Stimulated activated effector memory CD8-positive, alpha-beta T cell treated with anti-CD3 and anti-CD28 coated beads, Interleukin-12 subunit alpha, Interleukin-12 subunit beta, amount 100 ng/mL, for 72 hours (primary cell): ENCODE data around the gene NRP1.

Experiments
- ATAC-seq: fragments of 150-1000 bp; cut with Tn5 transposase; 2 replicates; pipeline ENCODE4 v1.10.0; 2021
- DNase-seq, 2 donors: peaks; one replicate each; pipeline ENCODE4 v3.0.0; 2021 to 2022; ENCODE audit warnings: low spot score in 2 of 2
- H3K27ac Mint-ChIP-seq: one replicate; pipeline ENCODE4 v1.8.0; 2022; ENCODE audit warnings: mild to moderate bottlenecking, mixed read lengths
- H3K36me3 Mint-ChIP-seq: one replicate; pipeline ENCODE4 v1.8.0; 2022; ENCODE audit warnings: mild to moderate bottlenecking, mixed read lengths
- H3K4me1 Mint-ChIP-seq: one replicate; pipeline ENCODE4 v1.8.0; 2022; ENCODE audit warnings: mixed read lengths
- H3K4me3 Mint-ChIP-seq: one replicate; pipeline ENCODE4 v1.8.0; 2022; ENCODE audit warnings: mild to moderate bottlenecking, mixed read lengths
- H3K9me3 Mint-ChIP-seq: one replicate; pipeline ENCODE4 v1.8.0; 2022; ENCODE audit warnings: mixed read lengths

Gene NRP1

DNA sequence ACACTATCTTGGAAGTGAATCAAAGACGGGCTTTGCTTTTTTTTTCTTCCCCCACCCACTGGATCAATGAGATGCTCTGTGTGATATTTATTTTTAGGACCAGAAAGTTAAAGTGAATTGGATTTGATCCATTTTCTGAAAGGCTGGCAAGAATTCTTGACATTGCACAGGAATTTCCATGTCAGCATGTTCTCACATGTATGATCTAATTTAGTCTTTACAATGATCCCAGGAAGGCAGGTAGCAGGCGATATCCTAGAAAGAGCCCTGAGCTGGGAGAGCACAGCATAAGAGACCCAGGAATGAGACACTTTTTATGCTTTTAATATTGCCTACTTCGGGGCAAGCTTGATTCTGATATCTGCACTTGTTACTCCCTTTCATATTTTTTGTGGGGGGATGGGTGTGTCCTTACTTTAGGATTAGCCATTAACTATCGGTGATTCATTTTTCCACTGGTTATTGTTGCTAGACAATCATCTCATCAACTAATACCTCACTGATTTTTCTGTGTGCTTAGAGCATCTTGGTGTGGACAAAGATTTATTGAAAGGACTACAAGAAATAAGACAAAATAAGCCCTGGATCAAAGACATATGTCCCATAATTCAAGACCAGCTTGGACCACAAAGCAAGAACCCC, 58.1 kb downstream of the NRP1 start:
- H3K4me1 Mint-ChIP-seq: no peaks in the 10 kb centered on the region
- H3K27ac Mint-ChIP-seq: no peak overlapping the region
- H3K4me3 Mint-ChIP-seq: no peak overlapping the region
- DNase-seq (no peak), ATAC-seq (no peak)
- no peaks in the 10 kb centered on the region for H3K9me3 Mint-ChIP-seq
- H3K36me3 Mint-ChIP-seq: no peaks in the 10 kb centered on the region

DNA sequence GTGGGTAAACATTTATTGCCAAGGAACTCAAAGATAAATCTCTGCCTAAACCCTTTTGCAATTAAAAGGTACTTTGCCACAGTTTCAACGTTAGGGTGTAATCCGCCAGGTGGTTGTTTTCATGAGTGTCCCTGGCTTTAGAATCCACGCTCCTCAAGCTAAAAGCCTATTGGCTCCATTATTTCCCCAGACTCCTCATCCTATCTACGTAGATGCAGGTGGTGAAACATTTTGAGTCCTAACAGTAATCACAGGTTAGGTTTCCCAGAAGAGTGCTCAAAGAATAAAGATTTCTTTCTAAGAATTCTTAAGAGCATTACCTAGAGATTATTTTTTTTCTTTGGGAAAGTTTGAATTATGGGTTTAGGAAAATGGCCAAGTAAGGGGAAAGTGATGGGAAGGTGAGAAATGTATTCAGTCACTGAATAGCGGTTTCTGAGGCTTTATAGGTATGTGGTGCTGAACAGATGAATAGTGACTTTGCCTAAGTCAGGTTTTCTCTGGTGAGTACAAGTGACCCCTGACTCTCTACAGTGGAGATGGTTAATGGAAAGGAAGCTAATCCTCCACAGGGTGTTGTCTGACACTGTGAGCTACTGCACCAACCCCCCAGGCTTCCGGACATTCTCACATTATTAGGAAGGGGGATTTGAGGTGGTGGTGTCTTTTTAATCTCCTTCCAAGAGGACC, 60.2 kb downstream of the NRP1 start:
- DNase-seq (no peak), ATAC-seq (no peak)
- Mint-ChIP-seq H3K36me3 (no peaks in the 10 kb centered on the region), H3K4me1 (no peaks in the 10 kb centered on the region), H3K4me3 (no peak overlapping the region), H3K9me3 (no peaks in the 10 kb centered on the region), H3K27ac (no peak overlapping the region)

DNA sequence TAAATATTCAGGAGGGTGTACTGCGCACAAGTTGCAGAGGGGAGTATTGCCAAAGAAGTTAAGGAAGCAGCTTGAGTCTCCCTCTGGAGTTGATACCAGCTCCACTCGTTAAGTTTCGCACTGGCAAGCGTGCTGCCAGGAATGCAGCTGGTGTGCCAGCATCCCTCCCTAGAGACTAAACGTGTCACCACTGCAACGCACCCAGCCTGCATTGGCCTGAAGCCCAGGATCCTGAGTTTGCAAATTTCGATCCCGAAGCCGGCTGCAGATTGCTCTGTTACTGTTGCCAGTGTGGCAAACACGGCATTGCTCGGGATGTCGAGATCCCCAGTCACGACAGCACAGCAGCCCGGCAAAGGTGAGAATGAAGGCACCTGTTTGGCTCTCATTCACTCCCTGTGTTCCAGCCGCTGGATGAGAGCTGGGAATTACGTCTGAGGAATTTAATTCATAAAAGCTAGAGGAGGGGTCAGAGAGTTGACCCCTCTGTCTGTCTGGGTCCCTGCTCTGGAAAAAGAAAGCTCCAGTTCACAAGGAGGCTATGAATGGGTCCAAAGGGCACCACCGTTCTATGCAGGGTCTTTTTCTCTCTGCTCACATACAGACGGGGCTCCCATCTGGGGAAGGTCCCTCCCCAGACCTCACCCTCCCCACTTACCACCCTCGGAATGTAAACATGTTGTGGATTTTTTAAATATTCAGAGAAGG, 61.0 kb downstream of the NRP1 start:
- no peak overlapping the region for H3K4me3 Mint-ChIP-seq
- H3K27ac Mint-ChIP-seq: no peak overlapping the region
- ATAC-seq (no peak), DNase-seq (no peak)
- H3K4me1 Mint-ChIP-seq: no peaks in the 10 kb centered on the region
- H3K36me3 Mint-ChIP-seq: no peaks in the 10 kb centered on the region
- no peaks in the 10 kb centered on the region for H3K9me3 Mint-ChIP-seq

DNA sequence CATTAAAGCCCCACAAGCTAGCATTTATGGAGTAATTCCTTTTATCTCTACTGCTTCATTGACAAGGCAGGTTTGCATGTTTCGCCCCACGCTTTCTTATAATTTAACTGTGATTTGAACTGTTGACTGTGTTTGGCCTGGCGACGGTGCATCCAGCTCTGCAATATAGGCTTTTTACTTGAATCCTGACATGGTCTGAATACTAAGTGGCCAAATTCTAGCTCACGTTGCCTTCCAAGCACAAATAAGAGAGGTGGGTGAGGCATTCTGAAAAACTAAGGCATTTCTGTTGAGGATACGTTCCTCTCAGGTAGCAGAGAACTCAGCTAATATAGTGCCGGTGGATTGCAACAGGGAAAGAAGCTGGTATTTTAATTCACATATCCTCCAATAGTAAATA, 61.8 kb downstream of the NRP1 start:
- ATAC-seq: no peak
- no peak for DNase-seq
- no peaks in the 10 kb centered on the region for H3K4me1 Mint-ChIP-seq
- H3K9me3 Mint-ChIP-seq: no peaks in the 10 kb centered on the region
- no peak overlapping the region for H3K4me3 Mint-ChIP-seq
- no peak overlapping the region for H3K27ac Mint-ChIP-seq
- H3K36me3 Mint-ChIP-seq: no peaks in the 10 kb centered on the region

DNA sequence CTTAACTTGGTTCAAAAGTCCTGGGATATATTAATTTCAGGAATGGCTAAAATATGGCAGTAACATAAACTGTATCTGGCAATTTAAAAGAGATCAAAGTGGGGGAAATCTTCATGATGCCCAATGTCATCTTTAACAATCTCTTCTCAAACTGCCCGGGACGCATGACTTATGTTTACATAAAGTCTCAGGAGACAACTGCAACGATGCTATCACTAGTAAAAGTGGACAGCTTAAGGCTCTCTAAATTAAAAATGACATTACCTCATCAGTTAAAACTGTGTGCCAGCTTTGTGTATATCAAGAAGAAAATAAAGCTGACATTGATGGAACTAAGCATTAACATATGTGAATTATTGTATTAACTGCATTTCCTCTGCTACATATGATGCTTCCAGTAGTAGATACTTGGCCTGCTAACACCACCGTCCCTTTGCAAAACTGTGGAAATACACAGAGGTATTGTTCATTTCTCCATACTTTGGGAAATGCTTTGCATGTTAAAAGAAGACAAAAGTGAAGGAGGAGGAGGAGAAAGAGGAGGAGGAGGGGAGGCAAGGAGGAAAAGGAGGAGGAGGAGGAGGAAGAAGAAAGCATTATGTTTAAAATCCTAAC, 62.4 kb downstream of the NRP1 start:
- H3K9me3 Mint-ChIP-seq: no peaks in the 10 kb centered on the region
- no peaks in the 10 kb centered on the region for H3K4me1 Mint-ChIP-seq
- ATAC-seq (no peak), DNase-seq (no peak)
- H3K27ac Mint-ChIP-seq: no peak overlapping the region
- no peak overlapping the region for H3K4me3 Mint-ChIP-seq
- H3K36me3 Mint-ChIP-seq: no peaks in the 10 kb centered on the region

DNA sequence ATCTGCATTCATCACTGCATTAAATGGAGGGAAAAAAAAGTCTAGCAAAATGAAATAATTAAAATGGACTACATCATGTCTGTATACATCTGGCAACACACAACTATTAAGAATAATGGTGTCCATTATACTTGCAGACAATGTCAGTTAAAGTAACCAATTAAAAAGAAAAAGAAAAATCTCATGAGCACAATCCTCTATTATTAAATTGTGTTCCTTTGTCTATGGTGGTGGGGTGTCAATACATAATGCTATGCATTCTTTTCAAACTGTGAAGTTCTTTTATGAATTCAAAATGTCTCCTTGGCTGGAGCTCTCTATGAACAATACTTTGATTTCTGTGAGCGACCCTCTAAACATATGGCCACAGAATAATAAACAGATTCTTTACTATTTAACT, 63.5 kb downstream of the NRP1 start:
- no peak overlapping the region for H3K27ac Mint-ChIP-seq
- no peaks in the 10 kb centered on the region for H3K9me3 Mint-ChIP-seq
- no peak overlapping the region for H3K4me3 Mint-ChIP-seq
- H3K36me3 Mint-ChIP-seq: no peaks in the 10 kb centered on the region
- ATAC-seq: no peak
- no peaks in the 10 kb centered on the region for H3K4me1 Mint-ChIP-seq
- no peak for DNase-seq

DNA sequence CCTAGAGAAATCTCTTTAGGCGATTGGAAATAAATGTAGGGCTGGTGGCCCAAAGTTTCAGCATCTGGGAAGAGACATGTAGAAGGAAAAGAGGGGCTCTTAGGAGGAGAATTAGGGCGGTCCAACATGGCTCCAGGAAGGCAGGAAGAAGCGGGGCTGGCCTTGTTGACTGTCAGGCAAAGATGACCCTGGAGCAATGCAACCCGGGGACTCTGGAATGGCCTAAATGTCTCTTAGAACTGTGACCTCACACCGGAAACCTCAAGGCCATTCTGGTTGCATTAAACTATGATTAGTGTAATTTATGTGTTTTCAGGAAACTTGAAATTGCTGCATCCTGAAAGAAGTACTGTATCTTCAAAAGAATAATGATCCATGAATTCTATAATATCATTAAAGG, 66.8 kb downstream of the NRP1 start:
- H3K4me1 Mint-ChIP-seq: peaks cover 18% of the 10 kb centered on the region
- DNase-seq (no peak), ATAC-seq (no peak)
- no peak overlapping the region for H3K4me3 Mint-ChIP-seq
- no peak overlapping the region for H3K27ac Mint-ChIP-seq
- H3K9me3 Mint-ChIP-seq: no peaks in the 10 kb centered on the region
- no peaks in the 10 kb centered on the region for H3K36me3 Mint-ChIP-seq

DNA sequence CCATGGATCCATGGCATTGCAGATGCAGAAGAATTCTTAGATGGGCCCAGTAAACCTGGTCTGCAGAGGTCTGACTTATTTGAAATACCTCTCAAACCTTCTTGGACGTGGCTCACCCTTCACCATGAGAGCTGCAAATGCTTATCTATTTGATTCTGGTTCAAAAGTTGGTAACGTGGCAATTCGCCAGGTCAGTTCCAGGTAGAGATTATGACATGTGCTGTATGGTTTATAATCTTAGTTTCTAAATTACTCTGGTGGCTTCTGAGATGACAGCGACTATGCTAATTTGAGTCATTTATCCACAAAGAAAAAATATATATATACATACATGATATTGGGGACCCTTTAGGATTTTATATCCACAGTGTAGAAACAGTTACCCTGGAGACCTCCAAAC, 68.8 kb downstream of the NRP1 start:
- Mint-ChIP-seq H3K4me3 (no peak overlapping the region), H3K36me3 (no peaks in the 10 kb centered on the region), H3K9me3 (no peaks in the 10 kb centered on the region), H3K4me1 (peaks cover 18% of the 10 kb centered on the region), H3K27ac (no peak overlapping the region)
- ATAC-seq: peak; percentile 82
- peak in 1 of 2 donors; percentile 57 for DNase-seq

DNA sequence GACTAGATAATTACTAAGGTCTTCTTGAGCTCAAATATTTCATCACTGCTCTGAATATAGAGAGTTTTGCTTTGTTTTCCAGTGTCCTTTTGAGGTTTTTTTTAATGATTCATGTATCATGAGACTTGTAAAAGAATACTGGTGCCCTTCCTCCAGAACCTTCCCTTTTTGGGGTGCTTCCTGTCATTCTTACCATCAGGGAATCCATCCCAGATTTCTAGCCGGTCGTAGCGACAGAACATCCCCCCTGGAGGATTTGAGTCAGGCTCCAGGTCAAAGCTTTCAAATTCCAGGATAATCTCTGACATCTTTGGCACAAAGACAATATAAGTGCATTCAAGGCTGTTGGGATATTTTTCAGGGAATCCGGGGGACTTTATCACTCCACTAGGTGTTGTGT, 71.0 kb downstream of the NRP1 start:
- ATAC-seq: no peak
- Mint-ChIP-seq H3K36me3 (no peaks in the 10 kb centered on the region), H3K27ac (no peak overlapping the region), H3K9me3 (no peaks in the 10 kb centered on the region), H3K4me1 (peaks cover 18% of the 10 kb centered on the region), H3K4me3 (no peak overlapping the region)
- no peak for DNase-seq

DNA sequence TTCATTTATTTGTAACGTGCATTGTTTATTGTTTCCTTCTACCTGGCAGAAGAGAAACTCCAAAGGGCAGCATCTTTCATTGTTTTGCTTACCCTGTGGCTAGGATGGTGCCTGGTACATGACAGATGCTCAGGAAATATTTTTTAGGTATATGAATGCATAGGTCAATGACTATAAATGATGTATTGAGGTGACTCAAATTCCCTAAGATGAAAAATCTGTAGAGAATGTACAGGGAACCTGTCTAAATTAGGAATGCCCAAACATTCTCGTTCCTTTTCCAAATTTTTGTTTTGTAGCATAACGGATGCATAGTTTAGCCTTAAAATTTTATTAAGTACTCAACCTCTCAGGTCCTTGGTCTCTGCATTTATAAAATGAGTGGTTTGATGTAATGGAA, 71.6 kb downstream of the NRP1 start:
- ATAC-seq: no peak
- Mint-ChIP-seq H3K36me3 (no peaks in the 10 kb centered on the region), H3K9me3 (no peaks in the 10 kb centered on the region), H3K27ac (no peak overlapping the region), H3K4me1 (peaks cover 18% of the 10 kb centered on the region), H3K4me3 (no peak overlapping the region)
- DNase-seq: no peak

DNA sequence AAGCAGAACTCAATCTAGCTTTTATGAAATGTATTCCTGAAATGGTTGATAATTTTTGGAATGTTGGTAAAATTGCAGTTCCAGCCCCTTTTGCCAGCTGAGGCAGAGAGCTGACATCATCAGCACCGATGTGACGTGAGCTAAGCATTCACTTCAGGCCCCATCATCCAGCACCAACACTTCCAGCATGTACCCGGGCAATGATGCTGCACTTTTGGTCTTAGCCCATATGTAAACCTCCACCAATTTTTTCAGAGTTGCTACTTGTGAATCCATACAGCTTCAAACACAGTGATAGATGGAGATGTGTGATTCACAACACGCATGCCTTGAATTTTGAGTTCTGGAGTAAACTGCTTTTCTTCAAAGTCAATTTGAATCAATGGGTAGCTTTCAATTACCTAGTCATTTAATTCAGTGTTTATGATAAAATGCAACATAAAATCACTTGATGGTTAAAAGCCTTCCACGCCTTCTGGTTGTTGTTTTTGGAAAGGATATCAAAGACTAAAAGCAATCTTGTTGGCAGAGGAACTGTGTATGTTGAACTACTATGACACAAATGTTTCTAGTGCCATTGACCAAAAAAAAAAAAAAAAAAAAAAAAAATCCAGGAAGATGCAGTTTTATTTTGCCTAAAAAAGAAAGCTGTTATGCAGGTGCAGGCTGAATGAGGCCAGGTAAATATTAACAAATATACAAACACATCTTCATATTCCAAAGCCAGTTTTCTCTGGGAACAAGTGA, 73.9 kb downstream of the NRP1 start:
- Mint-ChIP-seq H3K4me3 (no peak overlapping the region), H3K9me3 (no peaks in the 10 kb centered on the region), H3K4me1 (peaks cover 17% of the 10 kb centered on the region), H3K36me3 (no peaks in the 10 kb centered on the region), H3K27ac (no peak overlapping the region)
- ATAC-seq (no peak), DNase-seq (no peak)

DNA sequence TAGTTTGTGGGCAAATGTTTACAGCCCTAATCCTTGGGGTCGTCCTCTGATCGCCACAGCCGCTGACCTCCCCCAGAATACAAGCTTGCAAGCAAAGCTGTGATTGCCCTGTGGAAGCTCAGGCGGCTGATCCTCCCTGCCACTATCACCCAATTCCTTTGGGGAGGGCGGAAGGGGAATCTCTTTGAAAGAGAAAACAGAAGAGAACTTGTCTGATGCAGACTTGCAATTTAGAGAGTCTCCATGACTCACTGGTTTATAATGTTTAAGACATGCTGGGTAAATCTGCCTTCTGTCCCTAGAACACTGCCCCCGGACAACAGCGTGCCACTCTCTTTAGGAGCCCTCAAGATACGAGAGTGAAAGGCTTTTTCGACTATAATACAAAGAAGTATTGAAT, 75.5 kb downstream of the NRP1 start:
- ATAC-seq (no peak), DNase-seq (no peak)
- H3K27ac Mint-ChIP-seq: no peak overlapping the region
- no peaks in the 10 kb centered on the region for H3K9me3 Mint-ChIP-seq
- H3K4me1 Mint-ChIP-seq: peaks cover 6% of the 10 kb centered on the region
- H3K4me3 Mint-ChIP-seq: no peak overlapping the region
- H3K36me3 Mint-ChIP-seq: no peaks in the 10 kb centered on the region

DNA sequence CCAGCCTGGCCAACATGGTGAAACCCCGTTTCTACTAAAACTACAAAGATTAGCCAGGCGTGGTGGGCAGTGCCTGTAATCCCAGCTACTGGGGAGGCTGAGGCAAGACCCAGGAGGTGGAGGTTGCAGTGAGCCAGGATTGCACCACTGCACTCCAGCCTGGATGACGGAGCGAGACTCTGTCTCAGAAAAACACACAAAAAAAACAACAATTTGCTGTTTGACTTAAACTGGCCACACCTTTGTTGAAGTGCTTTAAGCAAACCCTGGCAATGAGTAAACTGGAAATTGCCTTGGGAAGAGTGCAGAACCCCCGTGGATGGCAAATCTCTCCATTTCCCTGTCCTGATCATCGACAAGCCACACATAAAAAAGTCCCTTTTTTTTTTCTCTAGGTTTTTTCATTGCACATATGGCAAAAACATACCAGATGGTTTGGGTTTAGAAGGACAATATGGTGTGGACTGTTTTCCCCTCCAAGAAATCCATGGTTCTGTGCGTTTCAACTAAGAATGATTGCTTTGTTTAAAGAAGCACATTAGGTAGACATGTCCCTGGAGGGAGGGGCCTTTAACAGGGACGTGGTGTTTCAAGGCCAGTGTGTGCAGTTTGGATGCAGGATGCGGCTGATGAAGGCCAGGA, 76.9 kb downstream of the NRP1 start:
- ATAC-seq (no peak), DNase-seq (no peak)
- H3K4me3 Mint-ChIP-seq: no peak overlapping the region
- no peaks in the 10 kb centered on the region for H3K36me3 Mint-ChIP-seq
- peaks cover 8% of the 10 kb centered on the region for H3K4me1 Mint-ChIP-seq
- no peaks in the 10 kb centered on the region for H3K9me3 Mint-ChIP-seq
- H3K27ac Mint-ChIP-seq: no peak overlapping the region

DNA sequence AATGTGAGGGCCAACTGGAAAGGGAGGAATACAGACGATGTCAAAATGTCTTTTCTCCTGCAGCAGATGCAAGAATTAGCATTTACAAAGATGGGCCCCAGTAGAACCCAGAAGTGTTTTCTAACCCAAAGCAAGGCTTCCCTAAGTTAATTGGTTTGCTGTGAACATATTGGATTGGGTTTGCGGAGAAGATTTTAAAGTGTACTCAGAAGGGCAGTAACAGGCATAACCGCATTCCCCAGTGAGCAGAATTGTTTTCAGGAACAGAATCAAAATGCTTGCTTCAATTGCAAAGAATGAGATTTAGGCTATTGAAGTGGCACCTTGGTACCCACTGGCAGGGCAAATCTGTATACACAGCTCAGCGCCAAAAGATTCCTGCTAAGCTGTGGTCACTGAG, 78.0 kb downstream of the NRP1 start:
- no peak for DNase-seq
- Mint-ChIP-seq H3K4me1 (peaks cover 18% of the 10 kb centered on the region), H3K4me3 (no peak overlapping the region), H3K36me3 (no peaks in the 10 kb centered on the region), H3K27ac (no peak overlapping the region), H3K9me3 (no peaks in the 10 kb centered on the region)
- no peak for ATAC-seq
